Nephron progenitor cell (in vitro differentiated cells): ENCODE measurements around the gene PLSCR3.

Source experiments
- DNase-seq: peaks from one replicate; pipeline ENCODE4 v3.0.0; 2021
- H3K27ac Mint-ChIP-seq: 2 replicates; pipeline ENCODE4 v1.8.0; 2021; ENCODE audit warnings: mild to moderate bottlenecking, moderate library complexity, mixed read lengths
- H3K27me3 Mint-ChIP-seq: 2 replicates; pipeline ENCODE4 v1.8.0; 2021; ENCODE audit warnings: mild to moderate bottlenecking, low read depth, mixed read lengths; ENCODE audit not compliant: poor library complexity
- H3K36me3 Mint-ChIP-seq: 2 replicates; pipeline ENCODE4 v1.8.0; 2021; ENCODE audit warnings: low read depth, mixed read lengths
- H3K4me1 Mint-ChIP-seq: 2 replicates; pipeline ENCODE4 v1.8.0; 2021; ENCODE audit warnings: mixed read lengths
- H3K4me3 Mint-ChIP-seq: 2 replicates; pipeline ENCODE4 v1.8.0; 2021; ENCODE audit warnings: mild to moderate bottlenecking, moderate library complexity, mixed read lengths
- H3K9me3 Mint-ChIP-seq: 2 replicates; pipeline ENCODE4 v1.8.0; 2021; ENCODE audit warnings: mild to moderate bottlenecking, moderate library complexity, mixed read lengths
- TF ChIP-seq, protein P1 (sequence below): fragments of 200-600 bp; sonication (generic); IDR thresholded peaks from 2 replicates; pipeline ENCODE4 v1.5.0; 2021; ENCODE audit warnings: antibody characterized with exemption

The PLSCR3 gene

DNA sequence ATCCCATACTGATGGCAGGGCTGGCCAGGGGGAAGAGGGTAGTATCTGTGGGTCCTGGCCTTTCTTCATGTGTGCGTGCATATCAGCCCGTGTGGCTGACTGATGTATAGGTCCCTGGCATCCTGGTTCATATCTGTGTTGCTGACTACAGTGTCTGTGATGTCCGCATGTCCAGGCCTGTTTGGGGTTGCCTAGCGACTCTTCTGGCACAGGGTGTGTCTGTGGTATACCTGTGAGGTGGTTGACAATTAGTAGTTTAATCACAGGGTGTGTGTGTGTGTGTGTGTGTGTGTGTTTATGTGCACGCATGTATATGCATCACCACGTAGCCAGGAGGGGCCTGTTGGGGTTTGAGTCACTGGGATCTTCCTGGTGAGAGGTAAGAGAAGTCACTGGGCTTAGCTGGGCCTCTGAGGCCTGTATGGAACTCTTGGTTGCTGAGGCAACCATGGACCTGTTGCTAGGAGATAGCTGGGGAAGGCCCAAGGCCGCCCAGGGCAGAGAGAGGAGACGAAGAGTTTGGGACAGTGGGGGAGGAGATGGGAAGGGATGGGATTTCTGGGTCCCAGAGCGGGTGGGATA is 40.0 kb downstream of the PLSCR3 start:
- peaks cover 38% of the 10 kb centered on the region for H3K4me1 Mint-ChIP-seq
- no peak overlapping the region for H3K27ac Mint-ChIP-seq
- TF ChIP-seq, protein P1, sequence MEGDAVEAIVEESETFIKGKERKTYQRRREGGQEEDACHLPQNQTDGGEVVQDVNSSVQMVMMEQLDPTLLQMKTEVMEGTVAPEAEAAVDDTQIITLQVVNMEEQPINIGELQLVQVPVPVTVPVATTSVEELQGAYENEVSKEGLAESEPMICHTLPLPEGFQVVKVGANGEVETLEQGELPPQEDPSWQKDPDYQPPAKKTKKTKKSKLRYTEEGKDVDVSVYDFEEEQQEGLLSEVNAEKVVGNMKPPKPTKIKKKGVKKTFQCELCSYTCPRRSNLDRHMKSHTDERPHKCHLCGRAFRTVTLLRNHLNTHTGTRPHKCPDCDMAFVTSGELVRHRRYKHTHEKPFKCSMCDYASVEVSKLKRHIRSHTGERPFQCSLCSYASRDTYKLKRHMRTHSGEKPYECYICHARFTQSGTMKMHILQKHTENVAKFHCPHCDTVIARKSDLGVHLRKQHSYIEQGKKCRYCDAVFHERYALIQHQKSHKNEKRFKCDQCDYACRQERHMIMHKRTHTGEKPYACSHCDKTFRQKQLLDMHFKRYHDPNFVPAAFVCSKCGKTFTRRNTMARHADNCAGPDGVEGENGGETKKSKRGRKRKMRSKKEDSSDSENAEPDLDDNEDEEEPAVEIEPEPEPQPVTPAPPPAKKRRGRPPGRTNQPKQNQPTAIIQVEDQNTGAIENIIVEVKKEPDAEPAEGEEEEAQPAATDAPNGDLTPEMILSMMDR: no peak
- no peak for DNase-seq
- H3K27me3 Mint-ChIP-seq: peaks cover 8% of the 10 kb centered on the region
- no peaks in the 10 kb centered on the region for H3K9me3 Mint-ChIP-seq
- no peaks in the 10 kb centered on the region for H3K36me3 Mint-ChIP-seq
- H3K4me3 Mint-ChIP-seq: peak overlapping the region; percentile 25

DNA sequence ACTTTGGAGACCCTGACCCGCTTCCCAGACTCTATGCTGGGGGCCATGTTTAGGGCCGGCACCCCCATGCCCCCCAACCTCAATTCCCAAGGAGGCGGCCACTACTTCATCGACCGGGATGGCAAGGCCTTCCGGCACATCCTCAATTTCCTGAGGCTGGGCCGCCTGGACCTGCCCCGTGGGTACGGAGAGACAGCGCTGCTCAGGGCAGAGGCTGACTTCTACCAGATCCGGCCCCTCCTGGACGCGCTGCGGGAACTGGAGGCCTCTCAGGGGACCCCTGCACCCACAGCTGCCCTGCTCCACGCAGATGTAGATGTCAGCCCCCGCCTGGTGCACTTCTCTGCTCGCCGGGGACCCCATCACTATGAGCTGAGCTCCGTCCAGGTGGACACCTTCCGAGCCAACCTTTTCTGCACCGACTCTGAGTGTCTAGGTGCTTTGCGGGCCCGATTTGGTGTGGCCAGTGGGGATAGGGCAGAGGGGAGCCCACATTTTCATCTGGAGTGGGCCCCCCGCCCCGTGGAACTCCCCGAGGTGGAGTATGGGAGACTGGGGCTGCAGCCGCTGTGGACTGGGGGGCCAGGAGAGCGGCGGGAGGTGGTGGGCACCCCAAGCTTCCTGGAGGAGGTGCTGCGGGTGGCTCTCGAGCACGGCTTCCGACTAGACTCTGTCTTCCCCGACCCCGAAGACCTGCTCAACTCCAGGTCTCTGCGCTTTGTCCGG is 41.3 kb downstream of the PLSCR3 start:
- Mint-ChIP-seq H3K36me3 (no peaks in the 10 kb centered on the region), H3K27ac (peak overlapping the region; percentile 72), H3K9me3 (no peaks in the 10 kb centered on the region), H3K27me3 (peaks cover 7% of the 10 kb centered on the region), H3K4me3 (peak overlapping the region; percentile 89), H3K4me1 (peaks cover 50% of the 10 kb centered on the region)
- TF ChIP-seq, protein P1: no peak
- DNase-seq: no peak

DNA sequence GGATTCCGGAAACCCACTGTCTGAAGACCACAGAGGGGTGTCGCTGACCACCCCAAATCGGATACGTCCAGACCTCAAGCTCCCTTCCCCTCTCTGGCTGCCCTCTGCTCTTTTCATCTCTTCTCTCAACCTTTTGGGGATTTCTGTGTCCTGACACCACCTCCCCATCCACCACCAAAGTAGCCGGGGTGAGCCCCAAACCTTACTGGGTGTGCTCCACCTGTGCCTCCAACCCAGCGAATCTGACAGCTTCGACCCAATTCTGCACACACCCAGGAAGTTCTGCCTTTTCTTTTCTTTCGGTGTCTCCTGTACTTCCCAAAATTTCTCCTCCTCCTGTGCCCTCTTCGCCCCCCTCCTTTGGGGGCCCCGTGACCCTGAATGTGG is 41.8 kb downstream of the PLSCR3 start:
- TF ChIP-seq, protein P1: peak; percentile 64
- peaks cover 56% of the 10 kb centered on the region for H3K4me1 Mint-ChIP-seq
- H3K27me3 Mint-ChIP-seq: peaks cover 7% of the 10 kb centered on the region
- no peaks in the 10 kb centered on the region for H3K36me3 Mint-ChIP-seq
- DNase-seq: no peak
- no peaks in the 10 kb centered on the region for H3K9me3 Mint-ChIP-seq
- peak overlapping the region; percentile 89 for H3K4me3 Mint-ChIP-seq
- H3K27ac Mint-ChIP-seq: peak overlapping the region; percentile 72

DNA sequence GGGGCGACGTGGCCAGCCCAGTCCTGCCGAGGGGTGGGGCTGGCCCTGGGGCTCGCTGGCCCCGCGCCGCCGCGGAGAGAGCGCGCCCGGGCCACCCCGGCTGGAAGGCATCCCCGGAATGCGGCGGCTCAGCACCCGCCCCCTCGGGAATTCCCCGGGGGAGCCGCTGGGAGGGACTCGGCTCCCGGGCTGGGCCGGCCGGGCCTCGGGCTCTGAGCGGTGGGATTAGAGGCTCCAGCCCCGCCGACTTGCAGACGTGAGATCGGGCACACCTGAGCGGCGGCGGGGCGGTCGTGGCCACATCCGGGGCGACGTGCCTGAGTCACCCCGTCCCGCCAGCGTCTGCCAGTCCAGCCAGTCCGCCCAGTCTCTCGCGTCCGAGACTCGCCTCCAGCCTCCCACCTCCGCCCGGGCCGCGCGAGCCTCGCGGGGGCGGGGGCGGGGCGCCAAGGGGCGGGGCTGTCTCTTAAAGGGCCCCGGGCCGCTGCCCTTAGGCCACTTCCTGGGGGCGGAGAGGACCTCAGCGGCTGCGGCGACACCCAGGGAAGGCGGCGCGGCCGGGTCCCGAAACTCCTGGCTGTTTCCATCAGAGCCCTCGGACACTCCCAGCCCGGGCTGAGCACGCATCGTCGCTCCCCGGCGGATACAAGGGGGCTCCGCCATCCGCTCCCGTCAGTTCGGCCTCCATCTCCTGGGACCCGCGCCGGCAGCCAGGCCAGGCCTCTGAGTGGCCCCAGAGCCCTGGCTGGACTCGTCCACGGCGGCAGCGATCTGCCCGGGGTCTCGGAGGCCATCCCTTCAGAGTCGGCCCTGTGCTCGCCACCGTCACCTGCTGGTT is 42.4 kb downstream of the PLSCR3 start, which contains the start of gene KCTD11:
TSS of gene KCTD11 (plus strand) at position 498 of the 838 bp plus-strand sequence.
- H3K4me3 Mint-ChIP-seq: peak within 1 kb of the TSS; percentile 89
- peak within 1 kb of the TSS; percentile 78 for H3K27ac Mint-ChIP-seq
- peaks cover 7% of the 10 kb centered on the region for H3K27me3 Mint-ChIP-seq
- no peaks in the 10 kb centered on the region for H3K36me3 Mint-ChIP-seq
- H3K4me1 Mint-ChIP-seq: peaks cover 61% of the 10 kb centered on the region
- no peaks in the 10 kb centered on the region for H3K9me3 Mint-ChIP-seq
- TF ChIP-seq, protein P1: no peak
- DNase-seq: peak; percentile 90

DNA sequence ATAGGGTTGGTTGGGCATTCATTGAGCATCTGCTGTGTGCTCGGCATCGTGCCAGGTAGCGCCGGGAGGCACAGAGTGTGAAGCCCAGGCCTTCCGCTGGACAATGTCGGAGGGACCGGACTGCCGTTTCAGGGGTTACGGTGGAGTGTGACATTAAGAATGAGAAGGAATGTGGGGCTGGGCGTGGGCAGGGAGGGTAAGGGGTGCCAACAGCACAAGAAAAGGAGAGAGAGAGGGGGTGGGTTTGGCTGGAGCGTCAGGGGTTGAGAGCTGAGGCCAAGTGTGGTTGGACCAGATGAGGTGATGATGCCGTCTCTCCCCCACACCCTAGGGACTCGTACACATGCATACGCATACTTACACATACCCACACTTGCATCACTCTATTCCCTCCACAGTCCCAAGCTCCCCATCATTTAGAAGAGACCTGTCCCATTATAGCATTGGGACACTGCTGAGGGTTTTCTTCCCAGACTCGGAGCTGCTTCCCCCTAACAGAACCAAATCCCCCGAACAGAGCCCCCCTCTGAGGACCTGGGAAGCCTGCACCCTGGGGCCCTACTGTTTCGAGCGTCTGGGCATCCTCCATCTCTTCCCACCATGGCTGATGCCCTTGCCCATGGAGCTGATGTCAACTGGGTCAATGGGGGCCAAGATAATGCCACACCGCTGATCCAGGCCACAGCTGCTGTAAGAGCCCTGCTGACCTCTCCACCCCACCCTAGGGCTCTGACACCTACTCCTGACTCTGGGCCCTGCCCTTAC is 45.7 kb downstream of the PLSCR3 start:
- TF ChIP-seq, protein P1: no peak
- H3K4me1 Mint-ChIP-seq: peaks cover 68% of the 10 kb centered on the region
- H3K4me3 Mint-ChIP-seq: peak overlapping the region; percentile 85
- DNase-seq: no peak
- peaks cover 8% of the 10 kb centered on the region for H3K27me3 Mint-ChIP-seq
- no peaks in the 10 kb centered on the region for H3K9me3 Mint-ChIP-seq
- no peaks in the 10 kb centered on the region for H3K36me3 Mint-ChIP-seq
- peak overlapping the region; percentile 99 for H3K27ac Mint-ChIP-seq
